Measurements from ENCODE around the gene DGAT2L6.

DGAT2L6 gene, protein sequence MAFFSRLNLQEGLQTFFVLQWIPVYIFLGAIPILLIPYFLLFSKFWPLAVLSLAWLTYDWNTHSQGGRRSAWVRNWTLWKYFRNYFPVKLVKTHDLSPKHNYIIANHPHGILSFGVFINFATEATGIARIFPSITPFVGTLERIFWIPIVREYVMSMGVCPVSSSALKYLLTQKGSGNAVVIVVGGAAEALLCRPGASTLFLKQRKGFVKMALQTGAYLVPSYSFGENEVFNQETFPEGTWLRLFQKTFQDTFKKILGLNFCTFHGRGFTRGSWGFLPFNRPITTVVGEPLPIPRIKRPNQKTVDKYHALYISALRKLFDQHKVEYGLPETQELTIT

DNA sequence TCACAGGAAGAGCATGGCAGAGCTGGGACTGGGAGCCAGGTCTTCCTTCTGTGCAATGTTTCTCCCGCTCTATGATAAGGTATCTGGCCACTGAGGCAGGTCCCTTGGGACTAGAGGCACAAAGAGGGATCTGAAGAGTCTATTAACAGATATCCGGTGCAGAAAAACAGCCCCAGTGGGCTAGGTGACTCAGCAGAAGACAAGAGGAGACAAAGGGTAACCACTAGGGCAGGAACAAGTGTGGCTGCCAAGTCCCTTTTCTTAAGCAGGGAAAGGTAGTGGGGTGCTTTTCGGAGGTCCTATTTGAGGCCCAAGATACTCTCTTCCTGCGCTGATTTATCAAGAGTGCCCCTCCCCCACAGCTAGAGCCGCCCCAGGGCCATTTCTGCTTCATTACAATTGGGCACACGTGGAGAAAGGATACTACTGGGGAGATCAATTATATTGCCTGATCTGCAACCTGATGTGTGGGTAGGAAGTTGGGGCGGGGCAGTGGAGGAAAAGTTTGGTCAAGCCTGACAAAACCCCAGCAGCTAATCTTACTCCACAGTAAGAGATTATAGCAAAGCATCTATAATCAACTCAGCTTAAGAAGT, at the start of gene DGAT2L6:
Gene DGAT2L6, plus strand, starts transcription at position 546 of the 596 bp plus-strand sequence. CDS start 100 bp downstream, outside the sequence.
- DNase-seq: no peak

DNA sequence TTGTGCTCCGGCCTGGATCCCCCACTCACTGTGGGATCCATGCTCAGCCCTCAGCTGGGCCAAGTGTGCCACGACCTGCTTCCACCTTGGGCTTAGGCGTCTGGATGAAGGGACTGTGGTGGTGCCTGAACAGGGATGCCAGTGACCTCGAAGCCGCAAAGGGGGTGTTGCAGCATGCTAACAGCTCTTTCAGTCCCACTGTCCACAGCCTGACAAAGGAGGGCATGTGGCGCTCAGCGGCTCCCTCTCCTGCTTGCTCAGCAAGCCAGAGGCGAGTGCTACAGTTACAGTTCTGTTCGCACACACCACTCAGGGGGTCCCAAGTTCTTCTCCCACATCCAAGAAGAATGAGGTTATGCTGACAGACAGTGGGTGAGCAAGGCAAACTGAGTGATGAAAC, 49.2 kb upstream of the DGAT2L6 start:
- DNase-seq: no peak

DNA sequence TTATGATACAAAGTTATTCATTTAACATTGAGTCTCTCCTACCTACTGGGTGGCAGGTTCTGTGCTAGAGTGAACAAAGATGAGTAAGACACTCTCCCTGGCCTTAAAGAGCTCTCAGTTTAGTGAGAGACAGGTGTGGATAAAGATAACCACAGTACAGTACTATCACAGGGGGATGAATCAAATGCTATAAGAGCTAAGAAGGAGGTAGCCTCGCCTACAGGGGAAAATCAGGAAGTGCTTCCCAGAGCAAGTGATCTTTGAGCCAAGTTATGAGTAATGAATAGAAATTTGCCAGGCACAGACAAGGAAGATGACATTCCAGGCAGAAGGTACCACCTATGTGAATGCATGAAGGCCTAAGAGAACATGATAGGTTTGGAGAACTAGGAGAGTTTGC, 47.5 kb upstream of the DGAT2L6 start:
- DNase-seq: no peak

DNA sequence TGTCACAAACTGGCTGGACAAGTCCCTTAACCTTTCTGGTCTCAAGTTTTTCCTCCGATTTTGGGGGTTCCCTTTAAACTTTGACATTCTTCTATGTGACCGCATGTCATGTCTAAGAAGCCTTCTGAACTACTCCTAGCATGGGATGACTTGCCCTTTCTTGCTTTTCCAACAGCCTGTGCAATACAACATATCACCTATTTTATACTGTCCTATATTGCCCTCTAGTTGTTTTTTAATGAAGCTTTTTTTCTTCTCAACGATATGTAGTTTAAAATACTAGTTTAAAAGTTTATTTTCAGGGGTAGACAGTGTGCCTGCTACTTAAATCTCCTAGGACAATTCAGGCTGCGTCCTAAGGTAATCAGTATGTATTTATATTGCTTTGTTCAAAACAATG, 45.1 kb upstream of the DGAT2L6 start:
- DNase-seq: no peak

DNA sequence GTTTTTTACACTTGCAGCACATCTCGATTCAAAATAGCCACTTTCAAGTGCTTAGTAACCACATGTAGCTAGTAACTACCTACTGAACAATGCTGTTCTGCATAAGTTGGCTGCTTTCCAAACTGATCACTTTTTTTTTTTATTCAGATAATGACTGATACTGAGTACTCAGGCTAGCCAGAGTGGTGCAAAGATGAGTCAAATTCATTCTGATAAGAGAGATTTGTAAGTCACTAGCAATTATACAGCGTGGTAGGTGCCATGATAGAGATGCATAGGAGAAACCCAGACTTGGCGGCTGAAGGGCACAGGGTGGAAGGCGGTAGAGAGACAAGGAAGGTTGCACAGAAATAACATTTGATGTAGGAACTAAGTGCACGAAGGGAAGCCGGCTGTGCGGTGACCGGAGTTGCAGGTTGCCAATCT, 44.4 kb upstream of the DGAT2L6 start:
- DNase-seq: no peak

DNA sequence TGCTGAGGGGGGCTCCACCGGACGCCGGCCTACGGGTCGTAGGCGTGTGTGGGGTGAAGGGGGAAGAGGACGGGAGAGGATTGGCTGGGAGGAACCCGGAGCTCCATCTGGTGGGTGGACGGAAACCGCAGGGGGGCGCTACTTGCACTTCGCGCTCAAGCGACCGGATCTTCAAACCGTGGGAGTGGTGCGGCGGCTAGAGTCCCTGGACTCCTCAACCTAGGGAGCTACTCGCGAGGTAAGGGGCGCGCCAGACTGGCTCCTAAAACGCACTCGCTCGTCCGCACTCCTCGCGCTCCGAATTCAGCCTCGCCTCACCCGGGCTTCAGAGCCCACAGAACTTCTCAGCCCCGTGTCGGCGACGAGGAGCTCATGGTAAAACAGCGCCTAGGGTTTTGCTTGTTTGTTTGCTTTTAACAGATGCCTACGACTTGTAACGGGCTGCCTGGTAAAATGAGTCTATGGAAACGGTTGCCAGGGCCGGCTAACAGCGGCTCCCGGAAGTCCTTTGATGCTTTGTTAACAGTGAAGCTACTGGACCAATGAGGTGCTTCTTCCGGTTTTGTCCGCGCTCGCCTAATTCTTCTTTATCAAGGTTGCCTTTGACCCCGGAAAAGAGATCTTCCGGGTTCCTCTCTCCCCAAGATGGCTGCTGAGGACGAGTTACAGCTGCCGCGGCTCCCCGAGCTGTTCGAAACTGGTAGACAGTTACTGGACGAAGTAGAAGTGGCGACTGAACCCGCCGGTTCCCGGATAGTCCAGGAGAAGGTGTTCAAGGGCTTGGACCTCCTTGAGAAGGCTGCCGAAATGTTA, 43.8 kb upstream of the DGAT2L6 start, which contains the start of gene IGBP1:
Gene IGBP1, plus strand, starts transcription at position 145 of the 813 bp plus-strand sequence. Its CDS starts 501 bp downstream, at position 646.
- DNase-seq: peak; percentile 56

DNA sequence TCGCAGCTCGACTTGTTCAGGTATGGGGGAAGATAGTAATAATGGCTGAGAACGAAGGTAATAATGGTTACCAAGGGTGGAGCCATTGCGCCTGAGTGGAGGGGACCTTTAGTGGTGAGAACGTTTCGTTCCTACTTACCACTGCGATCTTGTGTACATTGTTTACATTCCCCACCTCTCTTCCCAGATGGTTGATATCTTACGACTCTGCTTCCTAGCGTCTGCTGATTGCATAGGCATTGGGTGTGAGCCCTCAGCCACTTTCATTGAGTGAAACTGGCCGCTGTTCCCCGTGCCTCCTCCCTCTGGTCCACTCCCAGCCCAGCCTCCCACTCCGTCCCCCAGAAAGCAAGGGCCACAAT, 43.2 kb upstream of the DGAT2L6 start:
- no peak for DNase-seq

DNA sequence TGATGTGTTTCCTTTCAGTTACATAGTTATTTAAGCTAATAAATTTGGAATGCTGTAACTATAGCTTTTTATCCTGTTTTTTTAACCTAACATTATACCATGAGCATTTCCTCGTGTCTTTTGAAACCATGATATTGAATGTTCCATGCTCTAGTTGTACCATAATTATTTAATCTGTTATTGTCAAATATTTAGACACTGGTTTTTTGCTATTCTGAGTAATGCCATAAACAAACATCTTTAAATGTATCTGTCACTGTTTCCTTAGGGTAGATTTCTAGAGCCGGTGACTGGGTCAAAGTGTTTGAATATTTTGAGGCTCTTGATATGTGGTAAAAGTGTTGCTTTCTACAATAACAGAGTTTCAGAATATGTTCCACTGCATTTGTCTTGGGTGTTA, 38.7 kb upstream of the DGAT2L6 start:
- DNase-seq: no peak

DNA sequence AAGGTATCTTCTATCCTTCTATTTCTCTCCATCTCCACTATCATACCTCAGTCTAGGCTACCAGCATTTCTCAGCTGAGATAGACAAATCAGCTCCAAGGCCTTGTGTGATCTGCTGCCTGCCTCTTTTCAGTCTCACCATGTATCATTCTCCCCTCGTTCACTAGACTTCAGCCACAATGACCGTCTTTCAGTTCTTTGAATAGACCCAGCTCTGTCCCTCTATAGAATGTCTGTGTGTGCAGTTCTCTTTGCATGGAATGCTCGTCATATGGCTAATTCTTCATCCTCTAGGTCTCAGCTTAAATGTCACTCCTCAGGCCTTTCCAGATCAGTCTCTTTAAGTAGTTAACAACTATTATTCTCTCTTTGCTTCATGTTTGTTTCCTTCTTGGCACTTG, 37.5 kb upstream of the DGAT2L6 start:
- DNase-seq: no peak

DNA sequence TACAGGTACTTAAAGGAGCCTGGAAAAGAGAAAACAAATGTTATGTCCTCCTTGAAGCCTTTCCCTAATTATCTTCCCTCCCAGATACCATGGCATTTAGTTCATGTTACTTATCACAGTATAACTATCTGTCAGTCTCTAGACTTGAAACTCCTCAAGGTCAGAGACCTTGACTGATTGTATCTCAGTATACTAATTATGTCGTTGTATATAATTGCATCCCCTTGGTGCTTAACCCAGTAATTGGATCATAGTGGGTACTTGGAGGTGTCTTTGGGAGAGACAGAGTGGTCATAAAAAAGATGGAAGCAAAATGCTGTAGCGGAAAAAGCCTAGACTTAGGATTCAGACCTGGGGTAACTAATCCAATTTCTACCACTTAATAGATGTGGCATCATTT, 35.9 kb upstream of the DGAT2L6 start:
- DNase-seq: no peak

DNA sequence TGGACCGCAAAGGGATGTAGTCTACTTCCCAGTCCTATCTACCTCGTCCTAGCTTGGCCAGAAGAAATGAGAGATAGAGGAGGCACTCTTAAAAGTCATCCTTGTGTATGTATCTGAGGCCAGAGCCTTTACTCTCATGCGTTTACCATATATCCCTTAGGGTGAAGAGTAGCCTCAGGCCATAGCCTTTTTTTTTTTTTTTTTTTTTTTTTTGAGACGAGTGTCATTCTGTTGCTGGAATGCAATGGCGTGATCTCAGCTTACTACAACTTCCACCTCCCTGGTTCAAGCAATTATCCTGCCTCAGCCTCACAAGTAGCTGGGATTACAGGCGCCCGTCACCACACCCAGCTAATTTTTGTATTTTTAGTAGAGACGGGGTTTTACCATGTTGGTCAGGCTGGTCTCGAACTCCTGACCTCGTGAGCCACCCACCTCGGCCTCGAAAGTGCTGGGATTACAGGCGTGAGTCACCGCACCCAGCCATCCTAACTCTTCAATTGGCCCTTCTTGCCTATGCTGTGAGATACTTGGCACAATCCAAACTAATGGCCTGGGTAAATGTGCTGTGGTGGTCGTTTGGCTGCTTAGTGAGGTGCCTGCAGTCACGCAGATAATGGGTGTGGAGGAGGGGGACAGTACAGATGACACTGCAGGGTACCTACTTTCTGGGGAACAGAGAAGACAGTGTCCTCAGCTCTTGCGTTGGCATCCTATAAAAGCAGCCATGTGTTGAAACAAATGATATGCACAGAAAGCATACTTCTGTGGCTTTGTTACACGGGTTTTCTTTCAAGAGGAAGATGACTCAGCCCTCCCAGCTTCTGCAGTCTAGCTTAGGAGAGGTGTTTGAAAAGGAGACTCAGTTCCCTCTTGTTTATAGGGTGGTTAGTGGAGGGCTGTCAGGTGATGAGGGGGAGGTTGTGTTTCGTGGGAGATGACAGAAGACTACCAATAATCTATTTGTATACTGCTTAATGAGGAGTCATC, 10.4 kb upstream of the DGAT2L6 start:
- no peak for DNase-seq

DNA sequence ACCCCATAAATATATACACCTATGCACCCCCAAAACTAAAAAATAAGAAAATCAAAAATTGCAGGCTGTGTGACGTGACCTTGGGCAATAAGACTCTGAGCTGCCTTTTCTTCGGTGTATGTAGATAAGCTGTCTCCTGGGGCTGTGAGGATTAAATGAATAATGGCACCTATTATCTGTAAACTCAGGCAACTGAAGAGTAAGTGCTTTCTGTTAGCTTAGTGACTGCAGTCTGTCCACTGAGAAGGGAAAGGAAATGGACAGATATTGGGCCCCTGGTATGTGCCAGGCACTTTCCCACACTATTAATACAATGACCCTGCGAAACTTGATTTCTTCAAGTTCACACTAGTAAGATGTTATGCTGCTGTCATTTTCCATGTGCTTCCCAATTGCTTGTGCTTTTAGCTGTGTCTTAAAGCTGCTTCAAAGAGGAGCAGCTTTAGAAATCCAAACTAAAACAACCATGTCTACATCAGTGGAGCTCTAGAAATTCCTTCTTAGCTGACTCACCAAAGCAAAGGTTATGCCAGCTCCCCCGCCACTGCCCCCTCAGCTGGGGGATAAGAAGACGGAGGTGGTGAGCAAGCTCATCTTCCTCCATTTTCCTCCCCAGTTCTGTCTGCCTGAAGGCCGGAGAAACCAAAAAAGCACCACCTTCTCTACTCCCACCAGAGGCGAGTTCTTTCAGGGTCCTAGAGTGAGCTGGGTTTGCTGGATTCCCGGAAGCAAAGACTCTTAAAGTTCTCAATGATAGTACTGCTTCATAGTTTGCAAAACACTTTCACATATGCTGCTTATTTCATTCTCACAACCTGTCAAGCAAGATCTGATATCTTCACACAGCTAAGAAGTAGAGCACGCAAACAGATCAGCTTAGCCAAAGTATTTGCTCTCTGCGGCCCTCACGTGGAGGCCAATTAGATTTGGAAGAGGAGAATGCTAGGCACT, 8.8 kb upstream of the DGAT2L6 start:
- no peak for DNase-seq

DNA sequence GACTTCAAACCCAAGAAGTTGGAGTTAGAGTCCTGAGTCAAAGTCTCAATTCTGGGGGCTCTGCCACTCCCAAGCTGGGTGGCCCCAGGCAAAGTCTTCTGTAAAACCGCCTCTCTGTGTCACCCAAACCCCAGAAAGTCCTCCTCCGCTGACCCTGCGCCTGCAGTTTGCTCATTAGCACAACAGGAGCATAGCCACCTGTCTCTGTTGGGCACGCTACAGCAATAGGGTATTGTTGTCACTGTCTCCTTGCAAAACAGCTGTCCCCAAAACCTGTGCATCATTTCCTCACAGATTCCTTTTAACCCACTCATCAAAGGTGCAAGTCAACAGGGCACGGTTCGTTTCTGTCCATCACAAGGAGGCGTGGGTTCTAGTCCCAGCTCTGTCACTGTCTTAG, 8.0 kb upstream of the DGAT2L6 start:
- no peak for DNase-seq

DNA sequence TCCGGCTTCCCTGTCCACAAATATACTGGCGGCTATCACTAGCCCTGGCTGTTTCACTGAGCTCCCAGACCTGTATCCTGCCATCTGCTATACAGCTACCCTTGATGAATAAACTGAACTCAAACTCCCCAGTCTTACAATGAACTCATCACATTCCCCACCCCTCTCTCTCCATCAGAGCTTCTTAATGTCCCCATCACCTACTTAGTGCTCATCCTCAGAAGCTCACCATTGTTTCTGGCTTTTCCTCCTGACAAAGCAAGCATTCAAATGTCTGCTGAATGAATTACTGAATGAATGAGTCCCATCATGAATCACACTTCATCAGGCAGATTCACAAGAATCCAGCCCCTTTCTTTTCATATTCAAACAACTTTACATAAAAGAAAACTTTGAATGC, 5.7 kb upstream of the DGAT2L6 start:
- no peak for DNase-seq

DNA sequence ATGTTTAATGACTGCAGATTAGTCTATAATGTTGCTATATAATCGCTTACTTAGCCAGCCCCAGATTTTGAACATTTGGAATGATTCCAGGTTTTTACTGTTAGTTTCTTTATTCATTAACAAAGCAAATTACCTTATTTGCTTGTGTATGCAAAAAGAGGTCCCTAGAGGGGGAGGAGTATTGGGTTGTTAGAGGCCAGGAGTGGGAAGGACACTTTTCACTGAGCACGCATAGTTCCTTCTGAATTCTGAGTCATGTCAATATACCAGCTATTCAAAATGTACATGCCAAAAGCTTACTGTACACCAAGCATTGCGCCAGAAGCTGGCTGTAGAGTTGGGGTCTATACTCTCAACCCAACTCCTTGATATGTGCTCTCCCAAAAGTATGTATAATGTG, 5.1 kb upstream of the DGAT2L6 start:
- no peak for DNase-seq

DNA sequence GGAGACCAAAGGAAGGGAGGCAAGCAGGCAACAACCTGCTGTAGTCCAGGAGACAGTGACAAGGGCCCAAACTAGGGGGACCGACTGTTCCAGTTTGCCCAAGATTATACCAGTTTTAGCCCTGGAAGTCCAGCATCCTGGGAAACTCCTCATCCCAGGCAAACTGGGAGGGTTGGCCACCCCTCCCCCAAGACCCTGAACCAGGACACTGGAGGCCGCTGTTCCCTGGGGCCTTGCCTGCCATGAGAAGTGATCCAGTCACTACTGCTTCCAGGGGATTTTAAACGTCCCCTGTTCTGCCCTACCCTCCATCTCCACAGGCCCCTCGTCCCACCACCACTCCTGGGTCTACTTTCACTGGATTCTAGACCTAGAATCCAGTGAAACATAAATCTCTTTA, 4.3 kb upstream of the DGAT2L6 start:
- DNase-seq: no peak

DNA sequence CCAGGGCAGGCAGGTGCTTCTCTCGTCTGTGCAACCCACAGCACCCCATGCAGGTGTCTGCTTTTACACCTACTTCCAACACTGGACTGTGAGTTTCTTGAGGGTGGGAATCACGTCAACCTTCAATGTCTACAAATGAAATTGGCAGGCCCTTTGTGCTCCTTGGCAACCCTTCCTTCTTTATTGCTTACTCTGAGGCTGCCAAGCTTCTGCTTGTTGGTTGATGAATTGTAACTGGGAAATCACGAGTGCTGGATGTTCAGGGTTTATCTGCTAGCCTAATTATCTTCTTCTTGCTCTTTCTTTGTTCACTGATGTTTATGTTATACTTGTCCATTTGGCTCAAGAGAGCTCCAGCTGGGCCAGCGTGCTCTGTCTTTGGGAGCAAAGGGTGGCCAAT, 2.5 kb upstream of the DGAT2L6 start:
- DNase-seq: no peak

DNA sequence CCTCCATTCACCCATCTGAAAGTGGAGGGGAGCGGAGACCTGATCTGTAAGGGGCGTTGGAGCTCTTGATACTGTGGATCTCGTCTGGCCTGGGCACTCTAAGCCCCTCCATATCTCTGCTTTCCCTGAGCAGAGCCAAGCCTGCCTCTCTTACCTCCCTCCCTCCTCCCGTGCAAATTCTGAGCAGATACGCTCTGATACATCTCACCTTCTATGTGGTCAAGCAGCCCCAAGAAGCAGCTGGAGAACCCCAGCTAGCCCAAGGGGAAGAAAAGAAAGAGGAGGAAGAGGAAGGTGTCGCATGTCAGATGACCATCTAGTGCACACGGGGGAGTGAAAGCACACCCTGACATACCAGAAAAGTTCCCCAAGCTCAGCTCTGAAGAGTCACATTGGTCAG, 1.9 kb upstream of the DGAT2L6 start:
- no peak for DNase-seq

DNA sequence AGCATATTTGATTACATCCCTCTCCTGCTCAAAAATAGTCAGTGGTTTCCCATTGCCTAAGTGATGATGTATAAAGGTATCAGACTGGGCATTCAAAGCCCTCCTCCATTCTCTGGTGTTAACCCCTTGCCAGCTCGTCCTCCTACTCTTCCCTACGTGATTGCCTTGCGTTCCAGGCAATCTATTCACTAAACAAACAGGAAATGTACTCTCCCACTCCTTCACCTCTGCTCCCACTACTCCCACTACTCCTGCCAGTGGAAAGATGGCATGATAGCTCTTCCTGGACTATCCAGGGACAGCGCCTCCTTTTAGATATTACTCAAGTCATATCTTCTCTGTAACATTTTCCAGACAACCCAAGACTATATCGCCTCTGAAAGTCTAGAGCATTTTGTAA, 5.8 kb downstream of the DGAT2L6 start:
- DNase-seq: no peak

DNA sequence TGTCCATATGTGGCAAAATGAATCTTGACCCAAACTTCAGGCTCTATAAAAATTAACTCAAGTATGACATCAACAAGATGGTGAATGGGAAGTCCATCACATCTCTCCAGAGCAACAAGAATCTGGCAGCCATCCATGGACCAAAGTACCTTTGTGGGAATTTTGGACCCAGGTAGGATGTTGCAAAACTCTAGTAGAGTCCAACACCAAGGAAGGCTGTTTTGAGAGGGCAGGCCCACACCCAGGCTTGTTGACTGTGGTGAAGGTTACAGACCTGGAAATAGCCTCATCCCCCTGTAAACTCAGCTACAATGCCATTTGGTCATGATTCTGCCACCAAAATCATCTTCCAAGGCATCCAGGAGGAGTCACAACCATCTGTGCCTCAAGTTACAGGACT, 12.9 kb downstream of the DGAT2L6 start:
- DNase-seq: no peak

DNA sequence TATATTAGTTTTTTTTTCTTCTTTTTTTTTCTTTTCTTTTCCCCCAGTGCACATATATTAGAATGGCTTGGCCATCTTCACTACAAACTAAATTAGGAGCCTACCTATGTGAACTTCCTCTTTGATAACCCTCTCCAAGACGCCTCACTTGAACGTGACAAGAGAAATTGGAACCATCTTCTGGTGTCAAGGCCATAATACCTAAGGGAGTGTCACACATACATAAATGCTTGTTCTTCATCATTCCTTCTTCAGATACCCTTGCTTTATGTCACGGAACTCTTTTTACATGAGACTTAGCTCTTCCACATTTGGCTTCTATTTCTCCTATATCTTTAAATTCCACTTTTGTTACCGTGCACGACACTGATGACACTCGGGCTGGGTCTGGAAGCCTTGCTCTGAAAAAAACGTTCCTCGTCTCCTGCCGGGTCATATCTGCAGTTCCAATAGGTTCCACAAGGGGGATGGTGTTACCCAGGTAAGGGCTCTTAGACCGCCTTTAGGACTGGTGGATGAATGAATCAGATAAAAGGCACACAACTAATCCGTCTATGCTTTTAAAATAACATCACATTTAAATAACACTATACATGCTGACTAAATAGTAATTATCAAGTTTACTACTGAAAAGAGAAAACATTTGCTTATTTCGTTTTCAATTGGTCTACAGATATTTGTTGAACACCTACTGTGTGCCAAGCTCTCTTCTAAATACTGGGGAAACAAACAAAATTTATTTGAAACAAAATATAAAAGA, 19.9 kb downstream of the DGAT2L6 start:
- DNase-seq: peak; percentile 57

Measured in activated T-cell treated with anti-CD3 and anti-CD28 coated beads for 4 hours (primary cell).